Measurements from ENCODE around the gene E2F2.

E2F2 gene

GRCh38 chr1:23481026-23481597 is 49.9 kb downstream of the E2F2 start:
- no peak for DNase-seq

GRCh38 chr1:23480187-23481025 is 50.6 kb downstream of the E2F2 start:
- no peak for DNase-seq

- DNase-seq = no peak
Observed at GRCh38 chr1:23479666-23479941, 51.4 kb downstream of the E2F2 start.

DNA sequence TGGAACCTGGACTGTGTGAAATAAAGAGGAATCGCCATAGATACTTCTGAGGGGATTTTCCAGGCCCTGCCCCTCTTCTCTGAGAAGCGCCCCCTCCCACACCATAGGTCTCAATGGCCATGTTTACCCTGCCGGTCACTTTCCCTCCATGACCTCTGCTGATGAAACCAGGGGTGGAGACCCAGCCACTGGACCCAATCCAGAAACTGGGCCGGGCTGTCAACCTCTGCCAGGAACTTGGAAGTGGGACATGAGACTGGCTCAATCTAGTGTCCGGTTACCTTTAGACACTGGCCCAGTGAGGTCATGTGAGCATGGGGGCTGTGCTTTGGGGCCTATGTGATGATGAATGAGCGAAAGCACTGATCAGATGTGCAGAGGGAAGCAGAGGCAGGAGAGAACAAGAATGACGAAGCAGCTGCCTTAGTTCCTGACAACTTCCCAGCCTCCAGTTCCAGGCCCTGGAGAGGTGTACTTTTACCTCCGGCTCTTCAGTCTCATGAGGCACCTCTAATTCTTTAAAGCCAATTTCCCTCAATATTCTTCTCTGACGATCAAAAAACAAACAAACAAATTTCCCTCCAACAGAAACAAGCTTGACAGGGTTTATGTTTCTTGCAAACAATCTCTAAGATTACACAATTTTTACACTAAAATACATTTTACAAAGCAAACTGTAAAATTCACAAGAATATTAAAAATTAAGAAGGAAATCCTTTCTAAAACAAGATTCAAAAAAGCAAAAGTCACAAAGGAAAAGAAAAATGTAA is 52.0 kb downstream of the E2F2 start:
- no peak for DNase-seq

GRCh38 chr1:23477359-23478144 is 53.5 kb downstream of the E2F2 start:
- DNase-seq = no peak

GRCh38 chr1:23475641-23476040 is 55.4 kb downstream of the E2F2 start:
- DNase-seq = no peak

DNA sequence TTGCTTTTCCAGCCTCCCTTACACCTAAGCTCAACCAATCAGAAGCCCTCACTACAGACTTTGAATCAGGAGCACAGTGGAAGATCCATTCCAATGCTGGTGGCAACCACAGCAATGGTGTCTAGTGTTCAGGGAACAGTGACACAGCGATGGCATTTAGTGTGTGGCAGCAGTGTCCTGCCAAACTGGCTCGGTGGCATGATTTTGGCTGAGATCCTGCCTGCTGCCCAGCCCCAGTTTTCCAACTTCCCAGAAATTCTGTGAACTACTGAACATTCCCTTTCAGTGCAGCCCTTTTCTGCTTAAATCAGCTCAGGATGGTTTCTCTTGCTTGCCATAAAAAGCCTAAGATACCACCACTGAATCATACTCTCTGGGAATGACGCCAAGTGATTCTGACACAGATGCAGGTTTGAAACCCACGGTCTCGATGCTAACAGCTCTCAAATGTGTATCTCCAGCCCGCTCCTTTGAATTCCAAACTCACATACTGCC is 55.9 kb downstream of the E2F2 start:
- no peak for DNase-seq

- no peak for DNase-seq
Observed at GRCh38 chr1:23473037-23473800, 57.8 kb downstream of the E2F2 start.

- no peak for DNase-seq
Observed at GRCh38 chr1:23472351-23473036, 58.5 kb downstream of the E2F2 start.

DNA sequence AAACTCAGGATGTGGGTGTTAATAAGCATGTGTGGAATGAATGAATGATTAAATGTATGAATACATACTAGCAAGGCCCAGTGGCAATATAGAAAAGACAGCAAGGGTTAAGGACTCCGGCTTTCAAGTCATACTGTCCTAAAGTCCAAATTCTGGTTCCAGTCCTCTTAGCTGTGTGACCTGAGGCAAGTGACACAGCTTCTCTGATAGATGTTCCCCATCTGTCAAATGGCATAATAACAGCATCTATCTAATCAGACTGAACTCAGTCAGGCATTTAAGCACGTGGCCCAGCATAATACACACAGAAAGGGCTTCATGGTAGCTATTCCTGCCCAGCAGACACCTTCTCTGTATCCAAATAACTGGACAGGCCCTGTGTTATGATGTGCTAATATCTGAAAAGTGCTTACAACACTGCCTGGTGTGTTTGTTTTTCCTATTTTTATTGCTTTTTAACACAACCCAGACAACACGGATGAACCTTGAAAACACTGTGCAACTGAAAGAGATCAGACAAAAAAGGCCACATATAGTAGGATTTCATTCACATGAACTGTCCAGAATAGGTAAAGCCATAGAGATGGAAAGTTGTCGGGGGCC is 59.5 kb downstream of the E2F2 start:
- DNase-seq = no peak

GRCh38 chr1:23470282-23471070 is 60.6 kb downstream of the E2F2 start:
- no peak for DNase-seq

DNA sequence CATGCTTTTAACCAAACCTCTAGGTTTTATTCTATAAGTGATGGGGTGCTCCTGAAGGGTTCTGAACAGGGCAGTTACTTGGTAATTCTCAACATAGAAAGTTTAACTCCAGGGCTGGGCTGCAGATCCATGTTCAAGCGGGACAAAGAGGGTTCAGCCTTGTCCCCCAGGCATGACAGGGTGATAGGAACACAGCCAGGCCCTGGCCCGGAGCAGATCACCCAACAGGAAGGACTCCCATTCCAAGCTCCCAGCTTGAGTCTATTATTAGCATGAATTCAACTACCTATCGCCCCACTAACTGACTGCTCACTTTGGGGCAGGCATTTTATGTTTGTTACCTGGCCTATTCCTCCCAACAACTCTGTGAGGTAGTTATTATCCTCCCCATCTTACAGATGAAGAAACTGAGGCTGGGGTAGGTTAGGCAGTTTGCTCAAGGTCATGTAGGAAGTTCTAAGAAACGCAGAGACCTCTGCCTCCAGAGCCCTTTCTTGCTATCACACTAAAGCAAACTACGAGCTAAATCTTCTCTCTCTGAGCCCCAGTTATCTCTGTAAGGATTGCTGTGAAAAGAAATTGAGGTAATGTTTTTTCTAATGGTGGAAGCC is 61.6 kb downstream of the E2F2 start:
- no peak for DNase-seq

GRCh38 chr1:23466423-23466989 is 64.5 kb downstream of the E2F2 start:
- no peak for DNase-seq

GRCh38 chr1:23463286-23463685 is 67.7 kb downstream of the E2F2 start:
- DNase-seq = no peak

GRCh38 chr1:23462766-23463165 is 68.3 kb downstream of the E2F2 start:
- no peak for DNase-seq

DNA sequence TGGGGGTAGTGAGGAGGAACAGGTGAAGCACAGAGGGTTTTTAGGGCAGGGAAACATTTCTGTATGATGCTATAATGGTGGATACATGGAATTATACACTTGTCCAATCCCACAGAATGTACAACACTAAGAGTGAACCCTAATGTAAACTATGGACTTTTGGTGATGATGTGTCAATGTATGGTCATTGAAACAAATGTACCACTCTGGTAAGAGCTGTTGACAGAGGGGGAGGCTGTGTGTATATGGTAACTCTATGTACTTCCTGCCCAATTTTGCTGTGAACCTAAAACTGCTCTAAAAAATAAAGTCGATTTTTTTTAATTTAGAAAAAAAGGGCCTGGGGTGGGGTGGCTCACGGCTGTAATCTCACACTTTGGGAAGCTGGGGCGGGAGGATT is 70.0 kb downstream of the E2F2 start:
- no peak for DNase-seq

- no peak for DNase-seq
Observed at GRCh38 chr1:23460519-23460918, 70.5 kb downstream of the E2F2 start.

- DNase-seq = no peak
Observed at GRCh38 chr1:23459338-23459757, 71.7 kb downstream of the E2F2 start.

Measured in activated naive CD4-positive, alpha-beta T cell treated with anti-CD3 and anti-CD28 coated beads, Interleukin-2, amount 50 U/mL, for 16 hours (primary cell).